Activated B cell treated with CpG ODN at 0.5 μM for 24 hours (primary cell): ENCODE measurements around the gene SLC17A9. TPM values are rescaled to one million over a fixed set of nuclear protein-coding genes. Genes with fewer than 3 reads are reported as not detected.

Experiments used
- ATAC-seq: fragments of 200-7000 bp; cut with Tn5 transposase; one replicate; pipeline ENCODE4 v1.10.0; 2021; ENCODE audit warnings: low read depth, mild to moderate bottlenecking, moderate library complexity
- CTCF ChIA-PET: fragments of 350-600 bp; sonication (Branson Sonifier 250); formaldehyde crosslinking; loops from one replicate; lab custom pipeline; 2021; ENCODE audit warnings: antibody characterized with exemption; lab: Charles Lee
- POLR2A ChIA-PET: fragments of 350-600 bp; sonication (Branson Sonifier 250); formaldehyde crosslinking; loops from one replicate; lab custom pipeline; 2021; ENCODE audit warnings: antibody characterized with exemption; lab: Charles Lee
- DNase-seq: peaks from one replicate; pipeline ENCODE4 v3.0.0; 2022
- H3K27ac Mint-ChIP-seq: one replicate; pipeline ENCODE4 v1.8.0; 2020; ENCODE audit warnings: mixed read lengths
- H3K27me3 Mint-ChIP-seq: one replicate; pipeline ENCODE4 v1.8.0; 2021; ENCODE audit warnings: mixed read lengths
- H3K36me3 Mint-ChIP-seq: one replicate; pipeline ENCODE4 v1.8.0; 2021; ENCODE audit warnings: low read depth, mixed read lengths
- H3K4me1 Mint-ChIP-seq: one replicate; pipeline ENCODE4 v1.8.0; 2021; ENCODE audit warnings: mixed read lengths
- H3K4me3 Mint-ChIP-seq: one replicate; pipeline ENCODE4 v1.8.0; 2020; ENCODE audit warnings: mild to moderate bottlenecking, mixed read lengths
- H3K9me3 Mint-ChIP-seq: one replicate; pipeline ENCODE4 v1.8.0; 2020; ENCODE audit warnings: mixed read lengths
- intact Hi-C: fragments of 100-400 bp; cut with micrococcal nuclease; formaldehyde crosslinking; loops from one replicate; pipeline ENCODE4 v1.15.1; 2024
- total RNA-seq: library from RNA; stranded (reverse); gene quantifications from 2 replicates; pipeline ENCODE4 v1.2.3, GENCODE V29; 2022
- TF ChIP-seq, protein P1 (sequence below): fragments of 200-600 bp; IDR thresholded peaks from one replicate; pipeline ENCODE4 v1.8.0; 2022; ENCODE audit warnings: antibody characterized with exemption, mild to moderate bottlenecking

The SLC17A9 gene
- total RNA-seq, 1 donor from 2014 or later = 47.6 TPM

- intact Hi-C loops = no loop called here
- TF ChIP-seq, protein P1, sequence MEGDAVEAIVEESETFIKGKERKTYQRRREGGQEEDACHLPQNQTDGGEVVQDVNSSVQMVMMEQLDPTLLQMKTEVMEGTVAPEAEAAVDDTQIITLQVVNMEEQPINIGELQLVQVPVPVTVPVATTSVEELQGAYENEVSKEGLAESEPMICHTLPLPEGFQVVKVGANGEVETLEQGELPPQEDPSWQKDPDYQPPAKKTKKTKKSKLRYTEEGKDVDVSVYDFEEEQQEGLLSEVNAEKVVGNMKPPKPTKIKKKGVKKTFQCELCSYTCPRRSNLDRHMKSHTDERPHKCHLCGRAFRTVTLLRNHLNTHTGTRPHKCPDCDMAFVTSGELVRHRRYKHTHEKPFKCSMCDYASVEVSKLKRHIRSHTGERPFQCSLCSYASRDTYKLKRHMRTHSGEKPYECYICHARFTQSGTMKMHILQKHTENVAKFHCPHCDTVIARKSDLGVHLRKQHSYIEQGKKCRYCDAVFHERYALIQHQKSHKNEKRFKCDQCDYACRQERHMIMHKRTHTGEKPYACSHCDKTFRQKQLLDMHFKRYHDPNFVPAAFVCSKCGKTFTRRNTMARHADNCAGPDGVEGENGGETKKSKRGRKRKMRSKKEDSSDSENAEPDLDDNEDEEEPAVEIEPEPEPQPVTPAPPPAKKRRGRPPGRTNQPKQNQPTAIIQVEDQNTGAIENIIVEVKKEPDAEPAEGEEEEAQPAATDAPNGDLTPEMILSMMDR = no peak
- DNase-seq (no peak), ATAC-seq (no peak)
- H3K27ac Mint-ChIP-seq = no peak overlapping the region
- H3K9me3 Mint-ChIP-seq = no peaks in the 10 kb centered on the region
- H3K4me3 Mint-ChIP-seq = no peak overlapping the region
- H3K36me3 Mint-ChIP-seq = peaks cover 12% of the 10 kb centered on the region
- ChIA-PET POLR2A (interaction anchor here (3.1 kb wide), 1 partner anchor 15 kb away, joined by 13 read pairs; no protein-coding TSS in a partner anchor), CTCF (interaction anchor here (2.5 kb wide), 1 partner anchor 39 kb away, joined by 15 read pairs; no protein-coding TSS in a partner anchor)
- peaks cover 17% of the 10 kb centered on the region for H3K27me3 Mint-ChIP-seq
- H3K4me1 Mint-ChIP-seq = peaks cover 12% of the 10 kb centered on the region
Observed at GRCh38 chr20:62969179-62969760, 16.8 kb downstream of the SLC17A9 start.

DNA sequence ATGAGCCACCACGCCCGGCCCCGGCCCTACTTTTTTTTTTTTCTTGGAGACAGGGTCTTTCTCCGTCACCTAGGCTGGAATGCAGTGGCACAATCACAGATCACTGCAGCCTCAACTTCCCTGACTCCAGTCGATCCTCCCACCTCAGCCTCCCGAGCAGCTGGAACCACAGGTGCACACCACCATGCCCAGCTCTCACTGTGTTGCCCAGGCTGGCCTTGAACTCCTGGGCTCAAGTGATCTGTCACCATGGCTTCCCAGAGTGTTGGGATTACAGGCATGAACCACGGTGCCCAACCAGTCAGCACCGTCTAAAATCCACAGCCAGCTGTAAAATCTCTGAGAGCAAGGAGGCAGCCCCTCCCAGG lies 17.4 kb downstream of the SLC17A9 start:
- Mint-ChIP-seq H3K27ac (no peak overlapping the region), H3K4me3 (no peak overlapping the region), H3K9me3 (no peaks in the 10 kb centered on the region), H3K4me1 (peaks cover 12% of the 10 kb centered on the region), H3K27me3 (peaks cover 17% of the 10 kb centered on the region), H3K36me3 (peaks cover 9% of the 10 kb centered on the region)
- ChIA-PET POLR2A (interaction anchor here (3.1 kb wide), 1 partner anchor 16 kb away, joined by 13 read pairs; no protein-coding TSS in a partner anchor), CTCF (interaction anchor here (1.4 to 2.5 kb wide), 2 partner anchors 39 to 42 kb away, joined by 6 to 15 read pairs; no protein-coding TSS in a partner anchor)
- intact Hi-C loops = no loop called here
- DNase-seq (no peak), ATAC-seq (no peak)
- TF ChIP-seq, protein P1 = no peak

- no peak for ATAC-seq
- no peak overlapping the region for H3K4me3 Mint-ChIP-seq
- CTCF ChIA-PET = interaction anchor here (1.1 to 2.5 kb wide), 3 partner anchors 16 to 41 kb away, joined by 6 to 15 read pairs (median 6); no protein-coding TSS in a partner anchor
- TF ChIP-seq, protein P1 = no peak
- H3K36me3 Mint-ChIP-seq = peaks cover 6% of the 10 kb centered on the region
- no peaks in the 10 kb centered on the region for H3K9me3 Mint-ChIP-seq
- intact Hi-C loops = no loop called here
- POLR2A ChIA-PET = interaction anchor here (0.6 to 3.1 kb wide), 2 partner anchors 17 to 124 kb away, joined by 3 to 13 read pairs; no protein-coding TSS in a partner anchor
- DNase-seq = no peak
- peaks cover 17% of the 10 kb centered on the region for H3K27me3 Mint-ChIP-seq
- H3K27ac Mint-ChIP-seq = no peak overlapping the region
- H3K4me1 Mint-ChIP-seq = peaks cover 12% of the 10 kb centered on the region
Observed at GRCh38 chr20:62970307-62971210, 18.1 kb downstream of the SLC17A9 start.

GRCh38 chr20:62971211-62971949 lies 18.9 kb downstream of the SLC17A9 start:
- POLR2A ChIA-PET = interaction anchor here (0.6 to 3.1 kb wide), 2 partner anchors 17 to 125 kb away, joined by 3 to 13 read pairs; no protein-coding TSS in a partner anchor
- DNase-seq = no peak

More at GRCh38 chr20:62971211-62971949, 18.9 kb downstream of the SLC17A9 start:
- no peaks in the 10 kb centered on the region for H3K9me3 Mint-ChIP-seq
- H3K4me3 Mint-ChIP-seq = peak overlapping the region; percentile 0
- no peak for ATAC-seq
- H3K4me1 Mint-ChIP-seq = peaks cover 15% of the 10 kb centered on the region
- CTCF ChIA-PET = interaction anchor here (1.1 to 2.5 kb wide), 3 partner anchors 17 to 40 kb away, joined by 6 to 15 read pairs (median 6); no protein-coding TSS in a partner anchor
- H3K36me3 Mint-ChIP-seq = peaks cover 4% of the 10 kb centered on the region
- TF ChIP-seq, protein P1 = no peak
- intact Hi-C loops = no loop called here
- H3K27ac Mint-ChIP-seq = no peak overlapping the region
- H3K27me3 Mint-ChIP-seq = peaks cover 21% of the 10 kb centered on the region
